ENCODE data around the gene TMEM53. TPM values are rescaled to one million over a fixed set of nuclear protein-coding genes. Genes with fewer than 3 reads are reported as not detected.

TMEM53 gene
- total RNA-seq, 1 donor from 2014 or later = 4.6 TPM

GRCh38 chr1:44617703-44618029 lies 56.6 kb downstream of the TMEM53 start:
- intact Hi-C loops (cut with micrococcal nuclease) = no loop called here
- TF ChIP-seq, protein P1, sequence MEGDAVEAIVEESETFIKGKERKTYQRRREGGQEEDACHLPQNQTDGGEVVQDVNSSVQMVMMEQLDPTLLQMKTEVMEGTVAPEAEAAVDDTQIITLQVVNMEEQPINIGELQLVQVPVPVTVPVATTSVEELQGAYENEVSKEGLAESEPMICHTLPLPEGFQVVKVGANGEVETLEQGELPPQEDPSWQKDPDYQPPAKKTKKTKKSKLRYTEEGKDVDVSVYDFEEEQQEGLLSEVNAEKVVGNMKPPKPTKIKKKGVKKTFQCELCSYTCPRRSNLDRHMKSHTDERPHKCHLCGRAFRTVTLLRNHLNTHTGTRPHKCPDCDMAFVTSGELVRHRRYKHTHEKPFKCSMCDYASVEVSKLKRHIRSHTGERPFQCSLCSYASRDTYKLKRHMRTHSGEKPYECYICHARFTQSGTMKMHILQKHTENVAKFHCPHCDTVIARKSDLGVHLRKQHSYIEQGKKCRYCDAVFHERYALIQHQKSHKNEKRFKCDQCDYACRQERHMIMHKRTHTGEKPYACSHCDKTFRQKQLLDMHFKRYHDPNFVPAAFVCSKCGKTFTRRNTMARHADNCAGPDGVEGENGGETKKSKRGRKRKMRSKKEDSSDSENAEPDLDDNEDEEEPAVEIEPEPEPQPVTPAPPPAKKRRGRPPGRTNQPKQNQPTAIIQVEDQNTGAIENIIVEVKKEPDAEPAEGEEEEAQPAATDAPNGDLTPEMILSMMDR (IDR thresholded peaks at IDR 0.05) = no peak
- Mint-ChIP-seq H3K27me3 (no peaks in the 10 kb centered on the region), H3K9me3 (no peaks in the 10 kb centered on the region), H3K4me1 (no peaks in the 10 kb centered on the region), H3K4me3 (no peak overlapping the region), H3K27ac (no peak overlapping the region), H3K36me3 (ENCODE audit: low read depth) (no peaks in the 10 kb centered on the region)
- ATAC-seq (ENCODE audit: low read depth) = no peak
- no peak for DNase-seq
- ChIA-PET POLR2A (interaction anchor here (0.8 kb wide), 1 partner anchor 15 kb away, joined by 3 read pairs; no protein-coding TSS in a partner anchor), CTCF (no interaction called here)

DNA sequence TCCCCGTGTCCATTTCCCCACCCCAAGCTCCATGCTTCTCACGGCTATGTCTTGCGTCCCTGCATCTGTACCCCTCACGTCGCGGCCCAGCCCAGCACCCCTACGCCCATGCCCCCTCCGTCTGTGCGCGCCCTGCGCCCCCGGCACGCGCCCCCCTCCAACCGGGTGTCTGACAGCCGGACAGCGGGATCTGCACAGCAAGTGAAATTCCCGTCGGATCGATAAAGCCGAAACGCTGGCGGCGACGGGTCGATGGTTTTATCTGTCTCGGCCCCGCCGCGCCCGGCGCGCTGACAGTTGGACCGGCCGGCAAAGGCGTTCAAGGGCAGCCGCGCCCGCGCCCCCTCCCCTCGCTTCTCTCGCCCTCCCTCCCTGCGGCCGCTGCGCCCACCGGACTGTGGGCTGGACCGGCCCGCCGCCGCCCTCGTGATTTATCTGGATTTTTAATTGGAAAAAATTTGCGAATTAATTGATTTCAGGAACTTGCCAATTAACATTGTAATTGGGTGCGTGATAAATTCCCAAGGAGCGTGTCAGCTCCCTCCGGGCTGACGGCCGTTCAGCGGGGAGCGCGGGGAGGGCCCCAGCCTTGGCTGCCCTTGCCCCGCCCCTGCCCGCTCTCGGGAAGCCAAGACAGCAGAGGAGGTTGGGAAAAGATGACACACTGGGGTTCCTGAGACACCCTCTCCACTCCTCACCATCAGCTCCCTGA lies 57.1 kb downstream of the TMEM53 start:
- H3K4me1 Mint-ChIP-seq = no peaks in the 10 kb centered on the region
- no peaks in the 10 kb centered on the region for H3K9me3 Mint-ChIP-seq
- no peak overlapping the region for H3K4me3 Mint-ChIP-seq
- CTCF ChIA-PET = no interaction called here
- H3K27me3 Mint-ChIP-seq = no peaks in the 10 kb centered on the region
- no peak for DNase-seq
- no peak for ATAC-seq (ENCODE audit: low read depth)
- H3K27ac Mint-ChIP-seq = no peak overlapping the region
- intact Hi-C loops (cut with micrococcal nuclease) = no loop called here
- H3K36me3 Mint-ChIP-seq (ENCODE audit: low read depth) = no peaks in the 10 kb centered on the region
- TF ChIP-seq, protein P1 (IDR thresholded peaks at IDR 0.05) = no peak
- POLR2A ChIA-PET = interaction anchor here (0.8 kb wide), 1 partner anchor 15 kb away, joined by 3 read pairs; no protein-coding TSS in a partner anchor

DNA sequence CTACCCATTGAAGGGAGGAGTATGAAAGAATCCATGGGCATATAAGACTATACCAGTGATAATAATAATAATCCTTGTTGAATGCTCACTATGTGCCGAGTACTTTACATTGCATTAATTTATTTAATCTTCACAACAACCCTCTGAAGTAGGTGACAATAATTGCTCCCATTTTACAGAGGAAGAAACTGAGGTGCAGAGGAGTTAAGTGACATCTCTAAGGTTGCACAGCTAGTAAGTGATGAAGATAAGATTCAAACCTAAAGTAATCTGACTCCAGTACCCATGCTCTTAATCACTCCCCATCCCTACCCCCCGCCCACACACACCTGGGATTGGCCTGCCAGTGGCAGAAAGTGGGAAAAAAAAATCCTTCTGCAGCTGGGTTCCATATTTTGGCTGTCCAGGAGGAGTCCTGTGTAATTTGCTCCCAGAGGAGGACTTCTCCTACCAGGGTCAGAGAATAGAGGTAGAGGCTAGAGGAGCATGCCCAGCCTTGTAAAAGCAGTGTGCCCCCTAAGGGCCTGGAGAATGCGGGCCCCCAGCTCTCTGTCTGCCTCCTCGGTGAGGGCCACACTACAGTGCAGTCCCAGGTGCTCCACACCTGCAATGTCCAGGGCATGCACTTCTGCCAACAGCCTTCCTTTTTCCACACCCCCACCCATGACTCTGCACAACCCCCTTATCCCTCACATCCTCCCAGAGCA lies 57.8 kb downstream of the TMEM53 start:
- TF ChIP-seq, protein P1 (IDR thresholded peaks at IDR 0.05) = no peak

GRCh38 chr1:44613941-44614340 lies 60.3 kb downstream of the TMEM53 start:
- TF ChIP-seq, protein P1 (IDR thresholded peaks at IDR 0.05) = no peak
- ATAC-seq (ENCODE audit: low read depth) (no peak), DNase-seq (no peak)
- H3K27me3 Mint-ChIP-seq = peaks cover 2% of the 10 kb centered on the region
- no peaks in the 10 kb centered on the region for H3K36me3 Mint-ChIP-seq (ENCODE audit: low read depth)
- no peak overlapping the region for H3K27ac Mint-ChIP-seq
- H3K4me3 Mint-ChIP-seq = no peak overlapping the region
- CTCF ChIA-PET = no interaction called here
- intact Hi-C loops (cut with micrococcal nuclease) = no loop called here
- H3K4me1 Mint-ChIP-seq = no peaks in the 10 kb centered on the region
- POLR2A ChIA-PET = no interaction called here
- H3K9me3 Mint-ChIP-seq = no peaks in the 10 kb centered on the region

More for the DNA sequence above, 57.8 kb downstream of the TMEM53 start:
- DNase-seq (no peak), ATAC-seq (ENCODE audit: low read depth) (no peak)
- ChIA-PET CTCF (no interaction called here), POLR2A (interaction anchor here (0.9 kb wide), 1 partner anchor 15 kb away, joined by 3 read pairs; no protein-coding TSS in a partner anchor)
- H3K27me3 Mint-ChIP-seq = no peaks in the 10 kb centered on the region
- no peak overlapping the region for H3K4me3 Mint-ChIP-seq
- intact Hi-C loops (cut with micrococcal nuclease) = no loop called here
- H3K9me3 Mint-ChIP-seq = no peaks in the 10 kb centered on the region
- no peaks in the 10 kb centered on the region for H3K4me1 Mint-ChIP-seq
- H3K36me3 Mint-ChIP-seq (ENCODE audit: low read depth) = no peaks in the 10 kb centered on the region
- no peak overlapping the region for H3K27ac Mint-ChIP-seq

DNA sequence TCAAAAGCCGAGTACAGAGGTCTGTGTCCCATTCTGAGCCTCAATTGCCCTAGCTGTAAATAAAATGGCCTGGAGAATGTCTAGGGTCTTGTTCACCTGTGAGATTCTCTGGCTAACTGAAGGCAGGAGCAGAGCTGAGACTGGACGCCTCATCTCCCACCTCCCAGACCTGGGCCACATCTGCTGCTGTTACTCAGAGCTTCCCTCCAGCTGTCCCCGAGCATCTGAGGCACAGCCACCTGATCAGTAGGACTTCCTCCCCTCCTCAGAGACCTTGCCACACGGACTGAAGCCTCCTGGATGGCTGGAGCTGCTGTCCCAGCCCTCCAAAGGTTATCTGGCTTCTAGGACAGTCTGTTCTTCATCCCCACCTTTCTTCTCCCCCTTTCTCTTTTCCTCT lies 62.4 kb downstream of the TMEM53 start:
- DNase-seq = no peak
- peaks cover 4% of the 10 kb centered on the region for H3K27me3 Mint-ChIP-seq
- intact Hi-C loops (cut with micrococcal nuclease) = no loop called here

More for the DNA sequence above, 62.4 kb downstream of the TMEM53 start:
- Mint-ChIP-seq H3K9me3 (no peaks in the 10 kb centered on the region), H3K36me3 (ENCODE audit: low read depth) (no peaks in the 10 kb centered on the region), H3K4me1 (no peaks in the 10 kb centered on the region), H3K4me3 (no peak overlapping the region), H3K27ac (no peak overlapping the region)
- ATAC-seq (ENCODE audit: low read depth) = no peak
- ChIA-PET POLR2A (no interaction called here), CTCF (interaction anchor here (5.2 kb wide), 1 partner anchor 41 kb away, joined by 27 read pairs; no protein-coding TSS in a partner anchor)
- TF ChIP-seq, protein P1 (IDR thresholded peaks at IDR 0.05) = no peak
